Astrocyte (in vitro differentiated cells and primary cell): ENCODE results near the gene ANOS1. TPM values are rescaled to one million over a fixed set of nuclear protein-coding genes. Genes with fewer than 3 reads are reported as not detected.
"Not testable (repeated sequence)": the region's sequence is repeated elsewhere in the genome, so short reads cannot be mapped to it uniquely, and the experiment has no call there.

ENCODE experiments used
- DNase-seq: peaks from one replicate; pipeline ENCODE4 v3.0.0-alpha.2; 2010; ENCODE audit warnings: low read depth
- FAIRE-seq: peaks from 2 replicates; lab custom pipeline; 2011; peaks lifted over from hg19 to GRCh38; lab: Jason Lieb, UNC
- H2AFZ ChIP-seq: 2 replicates; pipeline ENCODE4 v1.6.0; 2012; ENCODE audit warnings: low read depth, low read length, inconsistent platforms
- H3K27ac ChIP-seq: 2 replicates; pipeline ENCODE4 v1.5.1; 2011; ENCODE audit warnings: low read depth, low read length, inconsistent platforms
- H3K27me3 ChIP-seq: 2 replicates; pipeline ENCODE4 v1.6.0; 2011; ENCODE audit warnings: low read length, inconsistent platforms; ENCODE audit not compliant: insufficient read depth
- H3K36me3 ChIP-seq: 2 replicates; pipeline ENCODE4 v1.5.1; 2011; ENCODE audit warnings: low read length, inconsistent platforms; ENCODE audit not compliant: insufficient read depth
- H3K4me1 ChIP-seq: 2 replicates; pipeline ENCODE4 v1.5.1; 2011; ENCODE audit warnings: low read length, inconsistent platforms; ENCODE audit not compliant: insufficient read depth
- H3K4me2 ChIP-seq: 2 replicates; pipeline ENCODE4 v1.6.0; 2012; ENCODE audit warnings: low read length, inconsistent platforms
- H3K4me3 ChIP-seq: 2 replicates; pipeline ENCODE4 v1.5.1; 2011; ENCODE audit warnings: low read depth, mild to moderate bottlenecking, low read length, inconsistent platforms; ENCODE audit not compliant: insufficient read depth
- H3K79me2 ChIP-seq: 2 replicates; pipeline ENCODE4 v1.6.0; 2012; ENCODE audit warnings: mild to moderate bottlenecking, low read length, inconsistent platforms; ENCODE audit not compliant: insufficient read depth
- H3K9ac ChIP-seq: 2 replicates; pipeline ENCODE4 v1.6.0; 2012; ENCODE audit warnings: mild to moderate bottlenecking, low read length, inconsistent platforms
- H3K9me3 ChIP-seq: 2 replicates; pipeline ENCODE4 v1.5.1; 2012; ENCODE audit warnings: low read depth, mild to moderate bottlenecking, low read length, inconsistent platforms; ENCODE audit not compliant: insufficient read depth
- H4K20me1 ChIP-seq: 2 replicates; pipeline ENCODE4 v1.6.0; 2012; ENCODE audit warnings: low read length, inconsistent platforms; ENCODE audit not compliant: insufficient read depth
- H3K27ac Mint-ChIP-seq: one replicate; pipeline ENCODE4 v1.8.0; 2021; ENCODE audit warnings: mild to moderate bottlenecking, mixed read lengths; ENCODE audit not compliant: unreplicated experiment
- H3K27me3 Mint-ChIP-seq: one replicate; pipeline ENCODE4 v1.8.0; 2021; ENCODE audit warnings: low read depth, mixed read lengths; ENCODE audit not compliant: unreplicated experiment
- H3K36me3 Mint-ChIP-seq: one replicate; pipeline ENCODE4 v1.8.0; 2021; ENCODE audit warnings: low read depth, mixed read lengths; ENCODE audit not compliant: unreplicated experiment
- H3K4me1 Mint-ChIP-seq: one replicate; pipeline ENCODE4 v1.8.0; 2021; ENCODE audit warnings: low read depth, mixed read lengths; ENCODE audit not compliant: unreplicated experiment
- H3K4me3 Mint-ChIP-seq: one replicate; pipeline ENCODE4 v1.8.0; 2021; ENCODE audit warnings: mild to moderate bottlenecking, moderate library complexity, mixed read lengths; ENCODE audit not compliant: unreplicated experiment
- H3K9me3 Mint-ChIP-seq: one replicate; pipeline ENCODE4 v1.8.0; 2021; ENCODE audit warnings: mild to moderate bottlenecking, mixed read lengths; ENCODE audit not compliant: unreplicated experiment
- EZH2 ChIP-seq: IDR thresholded peaks from 2 replicates; pipeline ENCODE4 v1.6.1; 2012; ENCODE audit warnings: mild to moderate bottlenecking, low read length, inconsistent platforms; ENCODE audit not compliant: insufficient read depth
- total RNA-seq: library from RNA; stranded (reverse); gene quantifications from 2 replicates; pipeline ENCODE4 v1.2.1, GENCODE V29; 2021
- TF ChIP-seq, protein P1 (sequence below): IDR thresholded peaks from 2 replicates; pipeline ENCODE4 v1.5.1; 2011; ENCODE audit warnings: low read depth, mild to moderate bottlenecking, inconsistent platforms, low read length, moderate library complexity; ENCODE audit not compliant: insufficient read depth

The ANOS1 gene
- total RNA-seq, 1 donor from 2014 or later: 10.0 TPM

DNA sequence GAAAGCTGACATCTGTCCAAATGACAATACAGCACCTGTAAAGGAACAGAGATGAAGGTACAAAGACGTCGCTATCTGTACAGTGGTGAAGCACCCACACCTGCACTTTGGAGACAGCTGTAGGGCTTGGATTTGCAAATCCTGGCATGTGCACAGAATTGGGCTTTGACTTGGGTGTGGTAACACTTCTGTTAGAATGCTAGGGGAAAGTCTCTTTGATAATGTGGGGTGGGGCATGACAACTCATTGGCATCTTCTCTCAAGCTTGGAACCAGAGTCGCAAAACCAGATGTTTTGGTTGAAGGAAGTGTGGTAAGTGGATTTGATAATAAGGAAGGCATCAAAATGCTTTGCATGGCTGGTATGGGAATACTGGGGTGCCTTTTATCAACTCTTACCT lies 211.8 kb downstream of the ANOS1 start:
- no peak for DNase-seq
- H3K79me2 ChIP-seq: no peaks in the 10 kb centered on the region

DNA sequence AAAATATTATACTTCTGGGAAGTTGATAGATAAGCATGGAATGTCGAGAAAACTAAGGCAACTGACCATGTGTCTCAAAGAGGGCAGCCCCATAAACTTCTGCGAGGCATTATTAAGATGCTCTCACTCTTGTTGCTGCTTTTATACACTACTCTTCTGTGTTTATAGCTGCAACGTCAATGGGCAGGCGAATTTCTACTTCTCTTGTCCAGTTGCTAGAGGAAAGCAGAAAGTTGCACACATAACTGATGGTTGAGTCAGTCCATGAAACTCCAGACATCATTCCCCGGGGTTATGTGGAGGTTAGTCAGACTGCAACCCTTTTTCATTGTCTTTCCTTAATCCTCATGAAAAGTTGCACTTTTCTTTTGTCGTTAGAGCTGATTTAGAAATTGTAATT lies 227.5 kb downstream of the ANOS1 start:
- Mint-ChIP-seq H3K4me1 (peaks cover 5% of the 10 kb centered on the region), H3K27ac (peak overlapping the region; percentile 93), H3K27me3 (no peaks in the 10 kb centered on the region), H3K4me3 (no peak overlapping the region), H3K36me3 (no peaks in the 10 kb centered on the region), H3K9me3 (no peaks in the 10 kb centered on the region)
- H3K79me2 ChIP-seq: no peaks in the 10 kb centered on the region
- H3K4me1 ChIP-seq: peaks cover 11% of the 10 kb centered on the region
- H3K9ac ChIP-seq: peak overlapping the region; percentile 62
- H3K4me2 ChIP-seq: peak overlapping the region; percentile 61
- H2AFZ ChIP-seq: no peak overlapping the region
- no peaks in the 10 kb centered on the region for H3K27me3 ChIP-seq
- peak overlapping the region; percentile 23 for H3K4me3 ChIP-seq
- H3K9me3 ChIP-seq: no peaks in the 10 kb centered on the region
- no peaks in the 10 kb centered on the region for H3K36me3 ChIP-seq
- no peaks in the 10 kb centered on the region for H4K20me1 ChIP-seq
- no peak for TF ChIP-seq EZH2
- TF ChIP-seq, protein P1, sequence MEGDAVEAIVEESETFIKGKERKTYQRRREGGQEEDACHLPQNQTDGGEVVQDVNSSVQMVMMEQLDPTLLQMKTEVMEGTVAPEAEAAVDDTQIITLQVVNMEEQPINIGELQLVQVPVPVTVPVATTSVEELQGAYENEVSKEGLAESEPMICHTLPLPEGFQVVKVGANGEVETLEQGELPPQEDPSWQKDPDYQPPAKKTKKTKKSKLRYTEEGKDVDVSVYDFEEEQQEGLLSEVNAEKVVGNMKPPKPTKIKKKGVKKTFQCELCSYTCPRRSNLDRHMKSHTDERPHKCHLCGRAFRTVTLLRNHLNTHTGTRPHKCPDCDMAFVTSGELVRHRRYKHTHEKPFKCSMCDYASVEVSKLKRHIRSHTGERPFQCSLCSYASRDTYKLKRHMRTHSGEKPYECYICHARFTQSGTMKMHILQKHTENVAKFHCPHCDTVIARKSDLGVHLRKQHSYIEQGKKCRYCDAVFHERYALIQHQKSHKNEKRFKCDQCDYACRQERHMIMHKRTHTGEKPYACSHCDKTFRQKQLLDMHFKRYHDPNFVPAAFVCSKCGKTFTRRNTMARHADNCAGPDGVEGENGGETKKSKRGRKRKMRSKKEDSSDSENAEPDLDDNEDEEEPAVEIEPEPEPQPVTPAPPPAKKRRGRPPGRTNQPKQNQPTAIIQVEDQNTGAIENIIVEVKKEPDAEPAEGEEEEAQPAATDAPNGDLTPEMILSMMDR: no peak
- FAIRE-seq (peak; percentile 90), DNase-seq (peak; percentile 93)
- peak overlapping the region; percentile 83 for H3K27ac ChIP-seq

More for the DNA sequence above, 211.8 kb downstream of the ANOS1 start:
- H3K27ac Mint-ChIP-seq: no peak overlapping the region
- FAIRE-seq: no peak
- no peak overlapping the region for H3K4me3 Mint-ChIP-seq
- no peaks in the 10 kb centered on the region for H3K4me1 ChIP-seq
- H3K36me3 Mint-ChIP-seq: no peaks in the 10 kb centered on the region
- no peak overlapping the region for H2AFZ ChIP-seq
- H3K4me2 ChIP-seq: no peak overlapping the region
- no peak overlapping the region for H3K9ac ChIP-seq
- no peak overlapping the region for H3K27ac ChIP-seq
- no peaks in the 10 kb centered on the region for H3K9me3 ChIP-seq
- no peaks in the 10 kb centered on the region for H3K27me3 ChIP-seq
- H3K27me3 Mint-ChIP-seq: no peaks in the 10 kb centered on the region
- no peak for TF ChIP-seq EZH2
- TF ChIP-seq, protein P1: no peak
- no peaks in the 10 kb centered on the region for H3K9me3 Mint-ChIP-seq
- H4K20me1 ChIP-seq: no peaks in the 10 kb centered on the region
- H3K4me3 ChIP-seq: no peak overlapping the region
- H3K4me1 Mint-ChIP-seq: no peaks in the 10 kb centered on the region
- H3K36me3 ChIP-seq: no peaks in the 10 kb centered on the region

DNA sequence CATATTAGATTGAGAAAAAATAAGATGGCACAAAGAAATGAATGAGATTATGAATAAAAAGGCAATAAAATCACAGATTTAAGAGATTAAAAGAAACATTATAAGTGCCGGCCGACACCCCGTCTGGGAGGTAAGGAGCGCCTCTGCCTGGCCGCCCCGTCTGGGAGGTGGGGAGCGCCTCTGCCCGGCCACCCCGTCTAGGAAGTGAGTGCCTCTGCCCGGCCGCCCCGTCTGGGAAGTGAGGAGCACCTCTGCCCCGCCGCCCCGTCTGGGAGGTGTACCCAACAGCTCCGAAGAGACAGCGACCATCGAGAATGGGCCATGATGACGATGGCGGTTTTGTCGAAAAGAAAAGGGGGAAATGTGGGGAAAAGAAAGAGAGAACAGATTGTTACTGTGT lies 229.8 kb downstream of the ANOS1 start:
- not testable (repeated sequence) for DNase-seq, H3K79me2 ChIP-seq, H3K27ac ChIP-seq, H3K9me3 ChIP-seq, H3K36me3 ChIP-seq, H3K9me3 Mint-ChIP-seq, H4K20me1 ChIP-seq, H3K27me3 ChIP-seq, H3K9ac ChIP-seq, FAIRE-seq, H3K4me1 Mint-ChIP-seq, H3K27me3 Mint-ChIP-seq, H3K4me3 ChIP-seq, H2AFZ ChIP-seq, H3K4me3 Mint-ChIP-seq, H3K36me3 Mint-ChIP-seq, H3K4me2 ChIP-seq, H3K27ac Mint-ChIP-seq
- peaks cover 11% of the 10 kb centered on the region for H3K4me1 ChIP-seq
